Endothelial cell of umbilical vein (primary cell): ENCODE results near the gene CFTR. TPM values are rescaled to one million over a fixed set of nuclear protein-coding genes. Genes with fewer than 3 reads are reported as not detected.

Experiments used
- BruUV-seq: library from RNA; stranded (reverse); fragments of 400-500 nt; replicated peaks from 2 replicates; lab custom pipeline; 2021; lab: Mats Ljungman, UMichigan
- CTCF ChIA-PET: fragments of 300-600, 350-600 bp; sonication (Branson Sonifier 250); formaldehyde crosslinking; loops from one replicate; lab custom pipeline; 2021; ENCODE audit warnings: antibody characterized with exemption, inconsistent platforms; lab: Charles Lee
- POLR2A ChIA-PET: fragments of 300-600, 350-600 bp; sonication (Branson Sonifier 250); formaldehyde crosslinking; loops from one replicate; lab custom pipeline; 2021; ENCODE audit warnings: antibody characterized with exemption, inconsistent platforms; lab: Charles Lee
- DNase-seq: peaks from one replicate; pipeline ENCODE4 v3.0.0-alpha.2; 2011; ENCODE audit warnings: low read depth, low spot score
- FAIRE-seq: peaks from 2 replicates; lab custom pipeline; 2011; peaks lifted over from hg19 to GRCh38; lab: Jason Lieb, UNC
- H2AFZ ChIP-seq: 2 replicates; pipeline ENCODE4 v1.6.0; 2012; ENCODE audit warnings: low read depth, low read length, control low read depth, inconsistent platforms
- H3K27ac ChIP-seq: 2 replicates; pipeline ENCODE4 v1.5.1; 2011; ENCODE audit warnings: low read depth, mild to moderate bottlenecking, control low read depth, low read length, moderate library complexity; ENCODE audit not compliant: insufficient read depth
- H3K27me3 ChIP-seq, 2 experiments: 2 replicates each; pipeline versions ENCODE4 v1.6.0 to v1.6.1; 2011; ENCODE audit warnings: low read length in 2 of 2, mixed read lengths in 1 of 2; ENCODE audit not compliant: control insufficient read depth in 2 of 2, insufficient read depth in 2 of 2
- H3K36me3 ChIP-seq, 2 experiments: 2 replicates in 1 of 2; 3 replicates in 1 of 2; pipeline ENCODE4 v1.5.1; 2011; ENCODE audit warnings: low read length in 2 of 2, mild to moderate bottlenecking in 1 of 2, moderate library complexity in 1 of 2; ENCODE audit not compliant: control insufficient read depth in 2 of 2, insufficient read depth in 2 of 2; ENCODE audit errors: extremely low read depth in 1 of 2
- H3K4me1 ChIP-seq: 3 replicates; pipeline ENCODE4 v1.5.1; 2011; ENCODE audit warnings: mild to moderate bottlenecking, low read length; ENCODE audit not compliant: control insufficient read depth, insufficient read depth; ENCODE audit errors: extremely low read depth
- H3K4me2 ChIP-seq: 2 replicates; pipeline ENCODE4 v1.6.1; 2011; ENCODE audit warnings: low read length, control low read depth, mixed read lengths; ENCODE audit not compliant: insufficient read depth
- H3K4me3 ChIP-seq, 3 experiments: fragments of 200-600 bp in 1 of 3; sonication (generic), shearing (Covaris generic) in 1 of 3; replicated peaks in 1 of 3; 2 replicates each; pipeline ENCODE4 v1.5.1; 2011 to 2016; ENCODE audit warnings: control low read depth in 3 of 3, low read length in 3 of 3, mild to moderate bottlenecking in 2 of 3, inconsistent platforms in 1 of 3, low read depth in 1 of 3, moderate library complexity in 1 of 3; ENCODE audit not compliant: insufficient read depth in 1 of 3
- H3K79me2 ChIP-seq: 2 replicates; pipeline ENCODE4 v1.6.0; 2012; ENCODE audit warnings: low read length, inconsistent platforms; ENCODE audit not compliant: control insufficient read depth, insufficient read depth
- H3K9ac ChIP-seq: replicated peaks from 2 replicates; pipeline ENCODE3; 2011; ENCODE audit warnings: low read length, control low read depth; ENCODE audit not compliant: insufficient read depth; ENCODE audit errors: extremely low read depth
- H3K9me1 ChIP-seq: replicated peaks from 3 replicates; pipeline ENCODE4 v1.6.0; 2011; ENCODE audit warnings: mild to moderate bottlenecking, low read length; ENCODE audit not compliant: control insufficient read depth, insufficient read depth; ENCODE audit errors: extremely low read depth
- H3K9me3 ChIP-seq: replicated peaks from 2 replicates; pipeline ENCODE4 v1.5.1; 2012; ENCODE audit warnings: low read length, inconsistent platforms; ENCODE audit not compliant: control insufficient read depth, insufficient read depth
- H4K20me1 ChIP-seq: replicated peaks from 2 replicates; pipeline ENCODE3; 2011; ENCODE audit warnings: mild to moderate bottlenecking, low read length; ENCODE audit not compliant: control insufficient read depth, insufficient read depth; ENCODE audit errors: extremely low read depth
- CTCF ChIP-seq, 2 donors: IDR thresholded peaks; 1 replicate in 1 of 2; 2 replicates in 1 of 2; pipeline ENCODE4 v1.5.1; 2011; ENCODE audit warnings: low read length in 2 of 2, mild to moderate bottlenecking in 2 of 2, moderate library complexity in 2 of 2, control low read depth in 1 of 2, inconsistent platforms in 1 of 2, low read depth in 1 of 2; ENCODE audit not compliant: insufficient read depth in 1 of 2; ENCODE audit errors: extremely low read depth in 1 of 2
- EZH2 ChIP-seq: IDR thresholded peaks from 2 replicates; pipeline ENCODE4 v1.6.1; 2012; ENCODE audit warnings: borderline replicate concordance, low read depth, mild to moderate bottlenecking, moderate library complexity, low read length, inconsistent platforms; ENCODE audit not compliant: severe bottlenecking
- FOS ChIP-seq: IDR thresholded peaks from 2 replicates; pipeline ENCODE4 v1.6.1; 2011; ENCODE audit warnings: mild to moderate bottlenecking, low read length, moderate library complexity, borderline replicate concordance; ENCODE audit not compliant: insufficient read depth
- GATA2 ChIP-seq: IDR thresholded peaks from 2 replicates; pipeline ENCODE4 v1.7.0; 2011; ENCODE audit warnings: low read depth, mild to moderate bottlenecking, moderate library complexity, mixed read lengths, low read length; ENCODE audit not compliant: insufficient read length, insufficient read depth
- JUN ChIP-seq: IDR thresholded peaks from 2 replicates; pipeline ENCODE4 v1.6.1; 2011; ENCODE audit warnings: borderline replicate concordance, low read depth; ENCODE audit not compliant: insufficient read length, insufficient read depth
- MAX ChIP-seq: IDR thresholded peaks from 2 replicates; pipeline ENCODE4 v1.6.1; 2011; ENCODE audit not compliant: insufficient read depth, insufficient read length
- MYC ChIP-seq: IDR thresholded peaks from one replicate; pipeline ENCODE4 v1.6.1; 2011; ENCODE audit warnings: mild to moderate bottlenecking, low read depth, low read length
- POLR2A ChIP-seq: IDR thresholded peaks from 2 replicates; pipeline ENCODE4 v1.6.1; 2012; ENCODE audit warnings: low read depth, mild to moderate bottlenecking, control low read depth, low read length
- POLR2AphosphoS5 ChIP-seq: IDR thresholded peaks from 2 replicates; pipeline ENCODE4 v1.6.1; 2012; ENCODE audit warnings: low read depth, mild to moderate bottlenecking, control low read depth, low read length, moderate library complexity; ENCODE audit not compliant: insufficient read depth
- dilution Hi-C: fragments of 300-500 bp; cut with MboI; formaldehyde crosslinking; loops from one replicate; pipeline ENCODE4 v1.15.0; 2019; ENCODE audit warnings: low sequenced_read_pairs; ENCODE audit not compliant: extremely low pct_ligation_motif_present
- intact Hi-C: fragments of 100-400 bp; cut with micrococcal nuclease; formaldehyde crosslinking; loops from one replicate; pipeline ENCODE4 v1.10.0; 2022
- polyA plus RNA-seq, 4 experiments: library from polyadenylated mRNA; depleted of rRNA in 3 of 4; stranded (reverse) in 3 of 4; unstranded in 1 of 4; fragments of >200 nt; gene quantifications; 2 replicates each; pipeline versions ENCODE4 v1.2.1 to v1.2.3, GENCODE V29; 2011 to 2012; ENCODE audit warnings: missing spikeins in 1 of 4
- total RNA-seq: library from RNA; stranded (reverse); gene quantifications from 2 replicates; pipeline ENCODE4 v1.2.3, GENCODE V29; 2021

Gene CFTR
- total and polyA plus RNA-seq, 2 donors (not counting 3 experiments of a cell fraction or from before 2014, with no cell fraction given): 0.03 TPM; not detected in 1

- Histone ChIP-seq H3K9me3 (no peaks in the 10 kb centered on the region), H3K79me2 (no peaks in the 10 kb centered on the region), H2AFZ (no peak overlapping the region), H3K4me2 (no peak overlapping the region), H3K27ac (no peak overlapping the region), H3K4me1 (no peaks in the 10 kb centered on the region), H3K27me3 (no peaks in the 10 kb centered on the region), H3K4me3 (no peak overlapping the region), H4K20me1 (no peaks in the 10 kb centered on the region), H3K9ac (no peak overlapping the region), H3K9me1 (no peaks in the 10 kb centered on the region), H3K36me3 (no peaks in the 10 kb centered on the region)
- intact Hi-C loops (no loop called here), dilution Hi-C loops (no loop called here)
- FAIRE-seq (no peak), DNase-seq (no peak)
- TF ChIP-seq POLR2A (no peak), JUN (no peak), FOS (no peak), MYC (no peak), CTCF (IDR thresholded peaks at IDR 0.05; ENCODE audit: extremely low read depth in 1 of 2, insufficient read depth in 1 of 2, low read depth in 1 of 2, low read length in 2 of 2) (no peak)
- CTCF ChIA-PET: no interaction called here
- POLR2A ChIA-PET: no interaction called here
- no TSS peak for BruUV-seq
Measured at GRCh38 chr7:117531595-117532244, 51.9 kb downstream of the CFTR start.

GRCh38 chr7:117538053-117538452 is 58.2 kb downstream of the CFTR start:
- dilution Hi-C loops (no loop called here), intact Hi-C loops (no loop called here)
- ChIA-PET CTCF (interaction anchor here (0.6 to 1.7 kb wide), 2 partner anchors 10 to 11 kb away, joined by 3 to 4 read pairs; no protein-coding TSS in a partner anchor), POLR2A (no interaction called here)
- Histone ChIP-seq H3K4me2 (no peak overlapping the region), H3K4me1 (no peaks in the 10 kb centered on the region), H2AFZ (no peak overlapping the region), H3K9me1 (no peaks in the 10 kb centered on the region), H3K27ac (no peak overlapping the region), H3K79me2 (no peaks in the 10 kb centered on the region), H4K20me1 (no peaks in the 10 kb centered on the region), H3K36me3 (no peaks in the 10 kb centered on the region), H3K4me3 (no peak overlapping the region), H3K27me3 (no peaks in the 10 kb centered on the region), H3K9me3 (no peaks in the 10 kb centered on the region), H3K9ac (no peak overlapping the region)
- TF ChIP-seq POLR2AphosphoS5 (no peak), POLR2A (no peak), GATA2 (no peak), JUN (no peak), FOS (no peak), MAX (no peak), EZH2 (no peak), MYC (no peak), CTCF (IDR thresholded peaks at IDR 0.05; ENCODE audit: extremely low read depth in 1 of 2, insufficient read depth in 1 of 2, low read depth in 1 of 2, low read length in 2 of 2) (no peak)
- no TSS peak for BruUV-seq
- no peak for DNase-seq
- FAIRE-seq: no peak
